Measurements from ENCODE around the gene SPATA31C2. TPM values are rescaled to one million over a fixed set of nuclear protein-coding genes. Genes with fewer than 3 reads are reported as not detected.

The SPATA31C2 gene
- total RNA-seq, 2 experiments from 2014 or later = not detected

GRCh38 chr9:88090151-88090581 lies 48.1 kb downstream of the SPATA31C2 start:
- Histone ChIP-seq H3K79me2 (ENCODE audit: insufficient read depth, low read depth, low read length) (no peaks in the 10 kb centered on the region), H4K20me1 (ENCODE audit: insufficient read depth, low read length) (no peaks in the 10 kb centered on the region), H3K4me3 (ENCODE audit: low read depth, low read length, poor library complexity, severe bottlenecking) (no peak overlapping the region), H3K4me2 (ENCODE audit: low read length) (no peak overlapping the region), H3K9me3 (ENCODE audit: low read length) (no peaks in the 10 kb centered on the region), H3K4me1 (ENCODE audit: insufficient read depth, low read length, poor library complexity, severe bottlenecking) (no peaks in the 10 kb centered on the region), H3K27ac (ENCODE audit: low read depth, low read length, poor library complexity, severe bottlenecking) (no peak overlapping the region), H3K9me2 (ENCODE audit: insufficient read depth, low read length) (no peaks in the 10 kb centered on the region), H2AFZ (ENCODE audit: low read length) (no peak overlapping the region), H3K36me3 (ENCODE audit: insufficient read depth, low read length) (no peaks in the 10 kb centered on the region)
- DNase-seq (ENCODE audit: low spot score) = no peak
- intact Hi-C loops (cut with micrococcal nuclease; ENCODE audit: unreplicated experiment) = no loop called here
- TF ChIP-seq EZH2phosphoT487 (IDR thresholded peaks at IDR 0.05; ENCODE audit: borderline replicate concordance, low read depth, low read length) (no peak), CTCF (conservative IDR thresholded peaks at IDR 0.05; ENCODE audit: low read length) (no peak)
- ChIA-PET CTCF (ENCODE audit: unreplicated experiment) (no interaction called here), POLR2A (no interaction called here)
- no TSS peak for BruUV-seq (replicated peaks)

GRCh38 chr9:88087906-88088305 lies 50.4 kb downstream of the SPATA31C2 start:
- no peak overlapping the region for H3K4me2 ChIP-seq (ENCODE audit: low read length)
- no peak overlapping the region for H3K4me3 ChIP-seq (ENCODE audit: low read depth, low read length, poor library complexity, severe bottlenecking)
- no peaks in the 10 kb centered on the region for H3K4me1 ChIP-seq (ENCODE audit: insufficient read depth, low read length, poor library complexity, severe bottlenecking)
- no peaks in the 10 kb centered on the region for H3K79me2 ChIP-seq (ENCODE audit: insufficient read depth, low read depth, low read length)
- intact Hi-C loops (cut with micrococcal nuclease; ENCODE audit: unreplicated experiment) = no loop called here
- no TSS peak for BruUV-seq (replicated peaks)
- TF ChIP-seq EZH2phosphoT487 (IDR thresholded peaks at IDR 0.05; ENCODE audit: borderline replicate concordance, low read depth, low read length) (no peak), CTCF (conservative IDR thresholded peaks at IDR 0.05; ENCODE audit: low read length) (no peak)
- H3K27ac ChIP-seq (ENCODE audit: low read depth, low read length, poor library complexity, severe bottlenecking) = no peak overlapping the region
- no peaks in the 10 kb centered on the region for H3K9me3 ChIP-seq (ENCODE audit: low read length)
- no peaks in the 10 kb centered on the region for H3K36me3 ChIP-seq (ENCODE audit: insufficient read depth, low read length)
- H2AFZ ChIP-seq (ENCODE audit: low read length) = no peak overlapping the region
- ChIA-PET POLR2A (no interaction called here), CTCF (ENCODE audit: unreplicated experiment) (no interaction called here)
- no peaks in the 10 kb centered on the region for H3K9me2 ChIP-seq (ENCODE audit: insufficient read depth, low read length)
- DNase-seq (ENCODE audit: low spot score) = no peak
- H4K20me1 ChIP-seq (ENCODE audit: insufficient read depth, low read length) = no peaks in the 10 kb centered on the region

- DNase-seq (ENCODE audit: low spot score) = no peak
- no peaks in the 10 kb centered on the region for H3K9me3 ChIP-seq (ENCODE audit: low read length)
- H3K4me1 ChIP-seq (ENCODE audit: insufficient read depth, low read length, poor library complexity, severe bottlenecking) = no peaks in the 10 kb centered on the region
- no TSS peak for BruUV-seq (replicated peaks)
- no peaks in the 10 kb centered on the region for H3K9me2 ChIP-seq (ENCODE audit: insufficient read depth, low read length)
- CTCF ChIA-PET (ENCODE audit: unreplicated experiment) = no interaction called here
- intact Hi-C loops (cut with micrococcal nuclease; ENCODE audit: unreplicated experiment) = no loop called here
- H2AFZ ChIP-seq (ENCODE audit: low read length) = 0 out of 2 replicates have a peak overlapping the region, but pooled peaks have one; percentile 16
- H3K27ac ChIP-seq (ENCODE audit: low read depth, low read length, poor library complexity, severe bottlenecking) = no peak overlapping the region
- POLR2A ChIA-PET = no interaction called here
- H3K4me2 ChIP-seq (ENCODE audit: low read length) = no peak overlapping the region
- no peak for TF ChIP-seq EZH2phosphoT487 (IDR thresholded peaks at IDR 0.05; ENCODE audit: borderline replicate concordance, low read depth, low read length)
- no peak for TF ChIP-seq CTCF (conservative IDR thresholded peaks at IDR 0.05; ENCODE audit: low read length)
- H3K79me2 ChIP-seq (ENCODE audit: insufficient read depth, low read depth, low read length) = no peaks in the 10 kb centered on the region
- H3K4me3 ChIP-seq (ENCODE audit: low read depth, low read length, poor library complexity, severe bottlenecking) = no peak overlapping the region
- H3K36me3 ChIP-seq (ENCODE audit: insufficient read depth, low read length) = no peaks in the 10 kb centered on the region
- no peaks in the 10 kb centered on the region for H4K20me1 ChIP-seq (ENCODE audit: insufficient read depth, low read length)
Observed at GRCh38 chr9:88085476-88085875, 52.8 kb downstream of the SPATA31C2 start.
